AG09319 (cell line): ENCODE results near the gene ZCCHC2.

ENCODE experiments used
- DNase-seq: peaks from one replicate; pipeline ENCODE4 v3.0.0-alpha.2; 2010; ENCODE audit warnings: low read depth; ENCODE audit errors: extremely low read depth
- TF ChIP-seq, protein P1 (sequence below): IDR thresholded peaks from 2 replicates; pipeline ENCODE4 v1.5.1; 2011; ENCODE audit warnings: low read depth, mild to moderate bottlenecking, inconsistent platforms, low read length, moderate library complexity

Gene ZCCHC2

DNA sequence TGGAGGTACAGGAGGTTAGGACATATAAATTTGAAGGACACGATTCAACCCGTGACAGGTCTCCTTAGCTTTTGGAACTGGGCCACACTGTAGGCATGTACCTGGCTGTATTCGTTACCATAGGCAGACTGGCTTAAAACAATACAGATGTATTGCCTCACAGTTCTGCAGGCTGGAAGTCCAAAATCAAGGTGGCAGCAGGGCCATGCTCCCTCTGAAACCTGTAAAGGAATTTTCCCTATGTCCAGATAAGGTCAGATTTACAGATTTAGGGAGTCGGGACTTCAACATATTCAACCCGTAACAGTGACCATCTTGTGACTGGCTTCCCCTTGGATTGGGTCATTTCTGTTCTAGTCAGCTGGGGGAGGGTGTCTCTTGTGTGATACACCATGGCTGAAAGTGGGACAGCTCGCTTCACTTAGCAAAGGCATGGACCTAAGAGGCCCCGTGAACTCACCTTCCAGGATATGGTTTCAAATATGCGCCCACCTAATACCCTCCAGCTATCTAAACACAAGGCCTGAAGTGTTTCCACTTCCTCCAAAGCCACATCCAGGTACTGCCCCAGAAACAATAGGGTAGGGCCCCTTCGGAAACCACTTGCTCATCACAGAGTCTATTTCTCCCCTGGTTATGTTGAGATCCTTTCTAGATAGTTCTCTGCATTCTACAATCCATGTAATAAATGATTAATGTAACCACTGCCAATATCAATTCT, 85.0 kb downstream of the ZCCHC2 start:
- TF ChIP-seq, protein P1, sequence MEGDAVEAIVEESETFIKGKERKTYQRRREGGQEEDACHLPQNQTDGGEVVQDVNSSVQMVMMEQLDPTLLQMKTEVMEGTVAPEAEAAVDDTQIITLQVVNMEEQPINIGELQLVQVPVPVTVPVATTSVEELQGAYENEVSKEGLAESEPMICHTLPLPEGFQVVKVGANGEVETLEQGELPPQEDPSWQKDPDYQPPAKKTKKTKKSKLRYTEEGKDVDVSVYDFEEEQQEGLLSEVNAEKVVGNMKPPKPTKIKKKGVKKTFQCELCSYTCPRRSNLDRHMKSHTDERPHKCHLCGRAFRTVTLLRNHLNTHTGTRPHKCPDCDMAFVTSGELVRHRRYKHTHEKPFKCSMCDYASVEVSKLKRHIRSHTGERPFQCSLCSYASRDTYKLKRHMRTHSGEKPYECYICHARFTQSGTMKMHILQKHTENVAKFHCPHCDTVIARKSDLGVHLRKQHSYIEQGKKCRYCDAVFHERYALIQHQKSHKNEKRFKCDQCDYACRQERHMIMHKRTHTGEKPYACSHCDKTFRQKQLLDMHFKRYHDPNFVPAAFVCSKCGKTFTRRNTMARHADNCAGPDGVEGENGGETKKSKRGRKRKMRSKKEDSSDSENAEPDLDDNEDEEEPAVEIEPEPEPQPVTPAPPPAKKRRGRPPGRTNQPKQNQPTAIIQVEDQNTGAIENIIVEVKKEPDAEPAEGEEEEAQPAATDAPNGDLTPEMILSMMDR, result no peak

DNA sequence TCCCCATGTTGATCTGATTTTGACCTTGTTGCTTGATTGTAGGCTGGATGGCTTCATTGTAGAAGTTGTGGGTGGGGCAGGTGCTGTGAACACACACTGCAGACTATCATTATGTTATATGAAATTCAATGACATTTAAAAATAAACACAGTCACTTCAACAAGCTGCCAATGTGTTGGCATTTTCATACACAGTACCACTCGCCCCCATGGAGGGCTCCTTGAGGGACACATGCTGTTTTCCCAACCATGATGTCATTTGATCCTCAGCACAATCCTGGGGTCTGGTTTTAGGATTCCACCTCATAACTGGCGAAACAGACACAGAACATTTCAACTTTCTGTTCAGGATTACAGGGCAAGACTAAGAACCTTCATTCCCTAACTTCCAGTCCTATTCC, 86.9 kb downstream of the ZCCHC2 start:
- TF ChIP-seq, protein P1, result no peak
- DNase-seq, result no peak

More for the DNA sequence above, 85.0 kb downstream of the ZCCHC2 start:
- no peak for DNase-seq

DNA sequence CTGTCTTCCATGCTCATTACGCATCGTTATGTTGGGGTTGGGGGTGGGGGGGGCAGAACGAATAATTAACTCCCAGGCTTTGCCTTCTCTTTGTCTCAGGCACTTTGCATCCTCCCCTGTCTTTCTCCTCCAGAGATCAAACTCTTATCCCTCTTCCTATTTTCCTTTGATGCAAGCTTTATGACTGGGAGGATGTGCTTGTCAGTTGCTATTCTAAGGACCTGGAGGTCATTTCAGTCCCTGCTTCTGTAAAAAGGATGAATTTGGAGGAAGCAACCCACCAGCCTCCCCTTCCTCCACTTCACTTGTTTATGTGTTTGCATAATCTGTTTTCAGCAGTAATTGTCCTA, 87.5 kb downstream of the ZCCHC2 start:
- TF ChIP-seq, protein P1, result no peak
- no peak for DNase-seq

DNA sequence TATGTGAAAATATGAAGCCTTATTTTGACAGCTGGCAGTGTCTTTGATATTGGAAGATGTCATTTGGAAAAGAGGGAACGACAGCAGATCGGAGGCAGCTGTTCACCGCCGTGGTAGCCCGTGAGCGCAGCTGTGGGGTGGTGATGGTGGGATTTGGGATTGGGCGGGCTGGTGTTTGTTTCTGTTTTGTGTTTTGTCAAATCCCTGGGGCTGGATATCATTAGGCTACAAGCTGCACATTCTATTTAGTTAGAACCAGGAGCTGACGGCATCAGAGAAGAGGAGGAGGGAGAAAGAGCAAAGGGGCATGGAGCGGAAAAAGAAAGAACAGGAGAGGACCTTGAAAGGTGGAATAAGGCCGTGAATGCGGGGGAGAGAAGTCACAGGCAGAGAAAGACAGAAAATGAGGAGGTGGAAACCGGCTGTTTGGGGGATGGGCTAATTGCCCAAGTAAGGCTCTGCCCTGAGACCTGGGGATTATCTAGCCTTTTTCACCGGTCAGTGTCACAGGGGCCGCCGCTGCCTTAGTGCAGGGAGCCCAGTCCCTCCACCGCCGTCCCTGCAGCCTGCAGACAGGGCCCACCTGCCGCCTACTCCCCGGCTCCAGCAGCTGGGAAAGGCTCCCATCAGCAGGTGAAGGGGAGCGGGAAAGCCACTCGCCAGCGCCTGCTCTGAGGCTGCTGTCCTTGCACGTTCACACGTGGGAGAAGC, 88.0 kb downstream of the ZCCHC2 start:
- DNase-seq, result no peak
- TF ChIP-seq, protein P1, result no peak

DNA sequence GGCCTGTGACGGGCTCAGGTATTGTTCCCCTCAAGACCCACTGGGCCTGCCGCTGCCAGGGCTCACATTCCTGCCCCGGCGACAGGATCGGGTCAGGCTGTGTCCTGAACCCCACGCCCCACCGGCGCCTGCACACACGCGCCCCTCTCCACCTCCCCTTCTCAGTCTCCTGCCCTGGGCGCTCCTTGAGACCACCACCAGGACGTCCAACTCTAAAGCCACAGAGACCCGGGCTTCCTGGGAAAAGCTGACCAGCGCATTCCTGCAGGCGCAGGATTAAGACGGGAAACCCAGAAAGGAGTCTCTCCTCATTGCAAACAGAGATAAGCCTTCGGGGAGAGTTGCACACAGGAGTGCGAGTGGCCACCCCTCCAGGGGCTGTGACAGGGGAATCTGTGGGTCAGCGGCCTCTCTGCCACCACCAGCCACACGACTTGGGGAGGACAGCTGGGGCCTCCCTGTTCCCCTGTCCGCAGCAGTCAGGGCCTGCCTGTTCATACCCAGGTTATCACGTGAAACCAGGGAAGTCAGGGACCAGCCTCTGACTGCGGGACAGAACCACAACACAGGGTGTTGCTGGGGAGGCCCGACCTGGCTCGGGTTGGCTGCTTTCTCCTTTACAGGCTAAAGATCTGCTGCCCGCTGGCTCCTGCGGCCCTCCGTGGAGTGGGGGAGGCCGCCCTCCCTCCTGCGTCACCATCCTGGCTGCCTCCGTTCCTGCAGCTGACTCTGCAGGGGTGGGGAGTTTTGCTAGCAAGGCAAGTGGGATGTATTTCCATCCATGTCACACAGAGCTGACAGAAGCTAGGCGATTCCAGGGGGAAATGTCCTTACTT, 88.8 kb downstream of the ZCCHC2 start:
- TF ChIP-seq, protein P1, result no peak
- DNase-seq, result no peak

DNA sequence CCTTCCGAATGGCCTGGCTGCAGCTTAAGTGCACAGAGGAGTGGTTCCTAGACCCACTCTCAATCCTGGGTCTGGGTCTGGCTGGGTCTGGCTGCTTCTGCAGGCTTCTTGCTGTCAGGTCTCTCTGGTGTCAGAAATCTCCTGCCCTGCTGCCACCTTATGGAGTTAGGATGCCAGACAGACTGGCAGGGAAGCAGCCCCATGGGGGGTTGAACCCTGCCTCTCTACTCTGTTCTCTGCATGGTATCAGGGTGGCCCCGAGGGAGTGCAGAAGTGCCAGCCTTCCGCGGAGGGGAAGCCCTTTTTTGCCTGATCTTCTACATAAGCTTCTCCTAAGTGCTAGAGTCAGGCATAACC, 89.4 kb downstream of the ZCCHC2 start:
- TF ChIP-seq, protein P1, result no peak
- DNase-seq, result no peak

DNA sequence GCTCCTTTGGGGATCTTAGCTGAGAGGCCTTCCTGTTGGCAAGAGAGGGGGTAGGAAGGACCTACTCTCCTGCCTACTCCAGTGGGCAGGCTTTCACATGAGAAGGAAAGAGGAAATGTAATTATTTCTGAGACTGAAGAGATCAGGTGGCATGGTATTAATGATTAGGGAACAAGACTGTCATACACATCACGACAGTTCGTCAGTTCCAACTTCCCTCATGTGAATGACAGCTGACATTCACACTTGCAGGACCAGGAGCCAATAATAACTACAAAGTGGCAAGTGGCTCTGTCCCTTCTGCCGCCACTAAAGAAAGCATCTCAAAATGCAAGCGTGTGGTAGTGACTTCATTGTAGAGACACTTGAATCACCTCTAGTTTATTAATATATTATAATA, 90.0 kb downstream of the ZCCHC2 start:
- DNase-seq, result no peak
- TF ChIP-seq, protein P1, result no peak
